OCI-LY7 (cell line): ENCODE results near the gene KLHL26. TPM values are rescaled to one million over a fixed set of nuclear protein-coding genes. Genes with fewer than 3 reads are reported as not detected.

ENCODE experiments used
- BruUV-seq: library from RNA; stranded (reverse); fragments of 400-500 nt; replicated peaks from 2 replicates; lab custom pipeline; 2021; lab: Mats Ljungman, UMichigan
- CTCF ChIA-PET: fragments of 300-600 bp; sonication (Branson Sonifier 250); formaldehyde crosslinking; loops from one replicate; lab custom pipeline; 2022; ENCODE audit warnings: antibody characterized with exemption; ENCODE audit not compliant: unreplicated experiment; lab: Charles Lee
- POLR2A ChIA-PET: fragments of 300-600 bp; sonication (Branson Sonifier 250); formaldehyde crosslinking; loops from one replicate; lab custom pipeline; 2022; ENCODE audit warnings: antibody characterized with exemption; lab: Charles Lee
- DNase-seq: peaks from one replicate; pipeline ENCODE4 v3.0.0-alpha.2; 2015; ENCODE audit warnings: low spot score
- H2AFZ ChIP-seq: fragments of 200-600 bp; sonication (generic), shearing (Covaris generic); 2 replicates; pipeline ENCODE4 v1.6.1; 2014; ENCODE audit warnings: mild to moderate bottlenecking, antibody characterized with exemption, low read length, moderate library complexity
- H3K27ac ChIP-seq: fragments of 200-600 bp; sonication (generic); 2 replicates; pipeline ENCODE4 v1.5.1; 2014; ENCODE audit warnings: mixed run types, low read depth, mild to moderate bottlenecking, moderate library complexity, low read length, inconsistent platforms; ENCODE audit not compliant: poor library complexity, severe bottlenecking
- H3K36me3 ChIP-seq: fragments of 200-600 bp; sonication (generic); 2 replicates; pipeline ENCODE4 v1.6.1; 2014; ENCODE audit warnings: mild to moderate bottlenecking, antibody characterized with exemption, low read length, moderate library complexity, mixed read lengths; ENCODE audit not compliant: insufficient read depth
- H3K4me1 ChIP-seq: fragments of 200-600 bp; sonication (generic); 2 replicates; pipeline ENCODE4 v1.5.1; 2014; ENCODE audit warnings: mild to moderate bottlenecking, low read length; ENCODE audit not compliant: insufficient read depth, poor library complexity, severe bottlenecking
- H3K4me2 ChIP-seq: fragments of 200-600 bp; sonication (generic); 2 replicates; pipeline ENCODE4 v1.6.1; 2014; ENCODE audit warnings: mild to moderate bottlenecking, low read length
- H3K4me3 ChIP-seq: fragments of 200-600 bp; sonication (generic); 2 replicates; pipeline ENCODE4 v1.5.1; 2014; ENCODE audit warnings: mild to moderate bottlenecking, low read depth, low read length; ENCODE audit not compliant: poor library complexity, severe bottlenecking
- H3K79me2 ChIP-seq: fragments of 200-600 bp; sonication (generic); 2 replicates; pipeline ENCODE4 v1.6.1; 2016; ENCODE audit warnings: low read depth, mild to moderate bottlenecking, low read length, moderate library complexity, mixed read lengths; ENCODE audit not compliant: insufficient read depth
- H3K9me2 ChIP-seq: fragments of 200-600 bp; sonication (generic); 2 replicates; pipeline ENCODE4 v1.6.1; 2016; ENCODE audit warnings: mild to moderate bottlenecking, low read length, mixed read lengths; ENCODE audit not compliant: insufficient read depth
- H3K9me3 ChIP-seq: fragments of 200-600 bp; sonication (generic); 2 replicates; pipeline ENCODE4 v1.6.1; 2014; ENCODE audit warnings: mild to moderate bottlenecking, mixed run types, low read length, mixed read lengths
- H4K20me1 ChIP-seq: fragments of 200-600 bp; sonication (generic); 2 replicates; pipeline ENCODE4 v1.6.1; 2014; ENCODE audit warnings: mild to moderate bottlenecking, antibody characterized with exemption, low read length, moderate library complexity, mixed read lengths; ENCODE audit not compliant: insufficient read depth
- EZH2phosphoT487 ChIP-seq: fragments of 200-600 bp; sonication (generic); IDR thresholded peaks from 2 replicates; pipeline ENCODE4 v1.6.1; 2018; ENCODE audit warnings: low read depth, borderline replicate concordance, mild to moderate bottlenecking, mixed run types, antibody characterized with exemption, low read length, moderate library complexity, mixed read lengths
- intact Hi-C: fragments of 100-400 bp; cut with micrococcal nuclease; formaldehyde crosslinking; loops from one replicate; pipeline ENCODE4 v1.10.0; 2022; ENCODE audit not compliant: unreplicated experiment
- total RNA-seq, 2 experiments: library from RNA; depleted of rRNA in 1 of 2; stranded (reverse); fragments of >200 nt in 1 of 2; shearing (Covaris generic) in 1 of 2; gene quantifications; 2 replicates each; pipeline ENCODE4 v1.2.3, GENCODE V29; 2014 to 2022
- TF ChIP-seq, protein P1 (sequence below): fragments of 200-600 bp; sonication (generic); conservative IDR thresholded peaks from 2 replicates; pipeline ENCODE4 v1.5.1; 2014; ENCODE audit warnings: mild to moderate bottlenecking, antibody characterized with exemption, low read length, moderate library complexity, mixed read lengths

The KLHL26 gene
- total RNA-seq, 2 experiments from 2014 or later = 1.0 to 8.9 TPM

- Histone ChIP-seq H3K79me2 (no peaks in the 10 kb centered on the region), H3K9me3 (no peaks in the 10 kb centered on the region), H3K9me2 (no peaks in the 10 kb centered on the region), H4K20me1 (no peaks in the 10 kb centered on the region), H2AFZ (no peak overlapping the region), H3K4me3 (no peak overlapping the region), H3K36me3 (no peaks in the 10 kb centered on the region), H3K4me1 (no peaks in the 10 kb centered on the region), H3K4me2 (no peak overlapping the region), H3K27ac (no peak overlapping the region)
- intact Hi-C loops = no loop called here
- BruUV-seq = no TSS peak
- no peak for DNase-seq
- ChIA-PET POLR2A (interaction anchor here (0.8 kb wide), 1 partner anchor 12 kb away, joined by 3 read pairs; no protein-coding TSS in a partner anchor), CTCF (no interaction called here)
- TF ChIP-seq, protein P1, sequence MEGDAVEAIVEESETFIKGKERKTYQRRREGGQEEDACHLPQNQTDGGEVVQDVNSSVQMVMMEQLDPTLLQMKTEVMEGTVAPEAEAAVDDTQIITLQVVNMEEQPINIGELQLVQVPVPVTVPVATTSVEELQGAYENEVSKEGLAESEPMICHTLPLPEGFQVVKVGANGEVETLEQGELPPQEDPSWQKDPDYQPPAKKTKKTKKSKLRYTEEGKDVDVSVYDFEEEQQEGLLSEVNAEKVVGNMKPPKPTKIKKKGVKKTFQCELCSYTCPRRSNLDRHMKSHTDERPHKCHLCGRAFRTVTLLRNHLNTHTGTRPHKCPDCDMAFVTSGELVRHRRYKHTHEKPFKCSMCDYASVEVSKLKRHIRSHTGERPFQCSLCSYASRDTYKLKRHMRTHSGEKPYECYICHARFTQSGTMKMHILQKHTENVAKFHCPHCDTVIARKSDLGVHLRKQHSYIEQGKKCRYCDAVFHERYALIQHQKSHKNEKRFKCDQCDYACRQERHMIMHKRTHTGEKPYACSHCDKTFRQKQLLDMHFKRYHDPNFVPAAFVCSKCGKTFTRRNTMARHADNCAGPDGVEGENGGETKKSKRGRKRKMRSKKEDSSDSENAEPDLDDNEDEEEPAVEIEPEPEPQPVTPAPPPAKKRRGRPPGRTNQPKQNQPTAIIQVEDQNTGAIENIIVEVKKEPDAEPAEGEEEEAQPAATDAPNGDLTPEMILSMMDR = no peak
- no peak for TF ChIP-seq EZH2phosphoT487
These were observed 75.1 kb downstream of the KLHL26 start for GRCh38 chr19:18711893-18712292.

DNA sequence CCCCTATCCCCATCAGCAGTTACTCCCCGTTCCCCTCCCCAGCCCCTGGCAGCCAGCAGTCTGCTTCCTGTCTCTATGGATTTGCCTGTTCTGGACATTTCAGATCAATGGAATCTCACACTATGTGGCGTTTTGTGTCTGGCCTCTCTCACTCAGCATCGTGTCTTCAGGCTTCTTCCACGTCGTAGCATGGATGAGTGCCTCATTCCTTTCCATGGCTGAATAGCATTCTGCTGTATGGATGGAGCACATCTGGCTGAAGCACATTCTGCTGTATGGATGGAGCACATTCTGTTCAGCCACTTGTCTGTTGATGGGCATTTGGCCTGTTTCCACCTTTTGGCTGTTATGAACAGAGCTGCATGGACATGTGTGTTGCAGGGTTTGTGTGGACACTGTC, 76.2 kb downstream of the KLHL26 start:
- Histone ChIP-seq H3K9me2 (no peaks in the 10 kb centered on the region), H4K20me1 (no peaks in the 10 kb centered on the region), H3K4me3 (no peak overlapping the region), H3K36me3 (no peaks in the 10 kb centered on the region), H3K79me2 (no peaks in the 10 kb centered on the region), H3K27ac (no peak overlapping the region), H2AFZ (no peak overlapping the region), H3K4me2 (no peak overlapping the region), H3K9me3 (no peaks in the 10 kb centered on the region), H3K4me1 (no peaks in the 10 kb centered on the region)
- ChIA-PET CTCF (no interaction called here), POLR2A (no interaction called here)
- intact Hi-C loops = no loop called here
- no peak for DNase-seq
- no TSS peak for BruUV-seq
- TF ChIP-seq, protein P1 = no peak
- no peak for TF ChIP-seq EZH2phosphoT487

- ChIA-PET POLR2A (no interaction called here), CTCF (no interaction called here)
- intact Hi-C loops = no loop called here
- Histone ChIP-seq H3K9me2 (no peaks in the 10 kb centered on the region), H3K4me2 (no peak overlapping the region), H3K4me1 (no peaks in the 10 kb centered on the region), H4K20me1 (no peaks in the 10 kb centered on the region), H3K36me3 (no peaks in the 10 kb centered on the region), H3K27ac (no peak overlapping the region), H3K4me3 (no peak overlapping the region), H3K79me2 (no peaks in the 10 kb centered on the region), H2AFZ (no peak overlapping the region), H3K9me3 (no peaks in the 10 kb centered on the region)
- no TSS peak for BruUV-seq
- no peak for TF ChIP-seq EZH2phosphoT487
- TF ChIP-seq, protein P1 = no peak
- DNase-seq = no peak
These were observed 76.8 kb downstream of the KLHL26 start for GRCh38 chr19:18713550-18714117.
